Bronchial epithelial cell (primary cell): ENCODE results near the gene HDAC4. TPM values are rescaled to one million over a fixed set of nuclear protein-coding genes. Genes with fewer than 3 reads are reported as not detected.

Source experiments
- DNase-seq: peaks from one replicate; pipeline ENCODE4 v3.0.0-alpha.2; 2010; ENCODE audit warnings: low read depth
- FAIRE-seq: peaks from 2 replicates; lab custom pipeline; 2011; peaks lifted over from hg19 to GRCh38; lab: Jason Lieb, UNC
- H3K27me3 ChIP-seq: 2 replicates; pipeline ENCODE4 v1.5.1; 2011; ENCODE audit warnings: low read length; ENCODE audit not compliant: control insufficient read depth, insufficient read depth
- H3K36me3 ChIP-seq: 2 replicates; pipeline ENCODE4 v1.5.1; 2011; ENCODE audit warnings: low read length; ENCODE audit not compliant: control insufficient read depth, insufficient read depth
- H3K4me3 ChIP-seq: 2 replicates; pipeline ENCODE4 v1.5.1; 2011; ENCODE audit warnings: mild to moderate bottlenecking, low read depth, low read length, control low read depth
- CTCF ChIP-seq: IDR thresholded peaks from 2 replicates; pipeline ENCODE4 v1.5.1; 2011; ENCODE audit warnings: mild to moderate bottlenecking, moderate library complexity, low read length, control low read depth, inconsistent platforms; ENCODE audit not compliant: insufficient read depth, severe bottlenecking
- total RNA-seq: library from RNA; depleted of rRNA; stranded (reverse); fragments of >200 nt; gene quantifications from 2 replicates; pipeline ENCODE4 v1.2.1, GENCODE V29; 2014

The HDAC4 gene
- total RNA-seq, 1 donor from 2014 or later = 5.3 TPM

DNA sequence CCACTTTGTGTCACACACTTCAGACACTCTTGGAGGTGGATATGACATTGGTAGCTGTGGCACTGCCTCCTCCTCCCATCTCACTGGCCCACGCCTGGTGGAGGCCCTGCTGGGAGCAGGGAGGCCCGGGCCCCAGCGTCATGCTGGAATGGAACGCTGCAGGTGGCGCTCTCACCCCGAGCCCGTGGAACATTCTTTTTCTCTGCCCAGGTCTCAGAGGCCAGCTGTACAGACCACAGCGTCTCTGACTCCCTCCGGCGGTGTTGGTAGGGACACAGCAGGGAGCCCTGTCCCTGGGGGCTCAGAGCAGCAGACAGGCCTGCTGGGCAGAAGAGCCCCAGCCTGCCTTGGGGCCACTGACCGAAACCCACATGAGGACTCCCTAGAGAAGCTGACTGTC is 334.9 kb downstream of the HDAC4 start:
- no peak overlapping the region for H3K4me3 ChIP-seq
- TF ChIP-seq CTCF = no peak
- no peaks in the 10 kb centered on the region for H3K27me3 ChIP-seq
- FAIRE-seq = no peak
- no peak for DNase-seq
- H3K36me3 ChIP-seq = no peaks in the 10 kb centered on the region

DNA sequence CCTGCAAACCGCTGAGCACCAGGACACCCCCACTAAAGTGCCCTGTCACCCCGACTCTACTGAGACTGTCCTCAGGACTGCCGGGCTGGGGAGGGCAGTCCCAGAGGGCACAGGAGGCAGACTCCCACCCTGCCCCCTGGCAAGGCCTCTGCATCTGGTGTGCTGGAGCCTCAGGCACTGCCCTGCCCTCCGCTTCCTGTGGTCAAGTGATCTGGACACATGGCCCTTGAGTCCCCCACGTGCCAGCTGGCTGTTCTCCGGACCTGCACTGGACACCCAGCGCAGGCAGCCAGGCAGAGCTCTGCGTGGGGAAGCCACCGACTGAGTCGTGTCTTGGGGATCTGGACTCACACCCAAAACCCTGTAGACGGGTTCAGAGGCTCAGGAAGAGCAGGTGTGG is 335.3 kb downstream of the HDAC4 start:
- H3K27me3 ChIP-seq = no peaks in the 10 kb centered on the region
- no peak for TF ChIP-seq CTCF
- DNase-seq = no peak
- no peaks in the 10 kb centered on the region for H3K36me3 ChIP-seq
- no peak for FAIRE-seq
- no peak overlapping the region for H3K4me3 ChIP-seq

DNA sequence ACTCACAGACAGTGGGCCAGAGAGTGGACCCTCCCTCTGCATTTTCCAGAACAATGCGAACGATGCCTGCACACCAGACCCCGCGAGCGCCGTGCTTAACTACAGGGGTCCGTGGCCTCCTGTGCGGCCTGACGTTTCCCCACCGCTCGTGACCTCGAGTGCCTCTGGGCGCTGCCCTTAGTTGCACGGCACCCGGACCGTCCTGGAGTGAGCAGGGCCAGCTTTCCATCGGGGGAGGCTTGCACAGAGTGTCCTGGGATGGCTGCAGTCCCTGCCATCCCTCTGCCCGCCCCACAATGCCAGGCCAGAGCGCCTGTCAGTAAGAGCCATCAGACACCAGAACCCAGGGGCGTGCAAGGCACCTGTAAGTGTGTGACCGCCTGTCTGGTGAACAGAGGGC is 335.9 kb downstream of the HDAC4 start:
- no peak for TF ChIP-seq CTCF
- Histone ChIP-seq H3K27me3 (no peaks in the 10 kb centered on the region), H3K36me3 (no peaks in the 10 kb centered on the region), H3K4me3 (no peak overlapping the region)
- DNase-seq (no peak), FAIRE-seq (no peak)

DNA sequence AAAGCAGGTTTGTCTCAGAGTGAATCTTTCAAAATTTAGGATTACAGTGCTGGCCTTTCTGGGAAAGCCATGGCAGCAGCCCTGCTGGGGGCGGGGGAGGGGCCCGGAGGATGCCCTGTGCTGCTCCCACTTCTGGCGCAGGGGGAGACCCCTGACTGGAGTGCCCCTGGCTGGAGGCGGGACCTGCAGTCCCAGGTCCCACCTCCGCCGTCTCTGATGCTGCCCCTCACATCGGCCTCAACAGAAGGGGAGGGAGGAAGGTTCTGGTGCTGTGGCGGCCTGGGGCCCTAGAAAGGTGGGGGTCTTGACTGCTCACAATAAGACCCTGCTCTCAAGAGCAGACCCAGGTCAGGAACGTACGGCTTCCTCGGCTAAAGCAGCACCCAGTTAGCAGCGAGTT is 336.6 kb downstream of the HDAC4 start:
- DNase-seq (no peak), FAIRE-seq (no peak)
- Histone ChIP-seq H3K27me3 (no peaks in the 10 kb centered on the region), H3K4me3 (no peak overlapping the region), H3K36me3 (no peaks in the 10 kb centered on the region)
- no peak for TF ChIP-seq CTCF

- Histone ChIP-seq H3K4me3 (no peak overlapping the region), H3K27me3 (no peaks in the 10 kb centered on the region), H3K36me3 (no peaks in the 10 kb centered on the region)
- DNase-seq = no peak
- no peak for TF ChIP-seq CTCF
- FAIRE-seq = peak; percentile 47
Observed at GRCh38 chr2:239062743-239063142, 338.1 kb downstream of the HDAC4 start.

DNA sequence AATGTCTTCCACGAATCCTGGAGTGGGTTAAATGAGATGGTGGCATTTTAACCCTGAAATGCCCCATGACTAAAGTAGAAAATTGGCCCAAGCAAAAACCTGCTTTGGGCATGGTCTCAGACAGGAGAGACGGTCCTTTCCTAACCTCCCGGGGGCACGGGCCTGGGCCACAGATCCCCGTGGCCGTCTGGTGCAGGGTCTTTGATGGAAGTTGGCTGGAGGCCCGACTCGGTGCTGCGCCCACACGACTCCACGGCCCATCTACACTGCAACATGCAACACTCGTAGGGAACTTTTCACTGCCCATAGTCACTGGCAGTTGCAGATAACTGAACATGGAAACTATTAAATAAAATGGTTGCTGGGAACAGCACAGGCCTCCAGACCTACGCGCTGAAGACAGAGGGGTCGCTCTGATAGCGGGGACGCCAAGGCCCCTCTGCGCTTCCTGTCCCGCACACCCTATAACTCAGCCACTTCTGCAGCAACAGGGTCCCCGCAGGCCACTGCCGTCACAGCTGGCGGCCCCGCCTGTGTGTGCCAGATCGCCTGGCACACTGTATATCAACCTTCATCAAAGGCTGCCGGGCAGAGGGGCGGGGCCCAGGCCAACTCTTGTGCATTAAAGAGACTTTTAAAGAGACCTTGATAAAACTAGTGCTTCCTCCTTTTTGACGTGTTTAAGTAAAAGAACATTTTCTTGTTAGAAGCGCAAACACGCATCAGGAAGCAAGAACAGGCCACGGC is 338.8 kb downstream of the HDAC4 start:
- Histone ChIP-seq H3K4me3 (no peak overlapping the region), H3K36me3 (no peaks in the 10 kb centered on the region), H3K27me3 (no peaks in the 10 kb centered on the region)
- no peak for TF ChIP-seq CTCF
- DNase-seq = no peak
- FAIRE-seq = no peak
